Activated T-cell treated with anti-CD3 and anti-CD28 coated beads, Interleukin-2, amount 50 U/mL, for 48 hours (primary cell): ENCODE results near the gene CISD2.
"Not testable (repeated sequence)": the region's sequence is repeated elsewhere in the genome, so short reads cannot be mapped to it uniquely, and the experiment has no call there.

Experiments
- DNase-seq, 2 experiments: peaks; one replicate each; pipeline ENCODE4 v3.0.0-alpha.2; 2020

Gene CISD2

GRCh38 chr4:102935716-102936115 is 66.9 kb downstream of the CISD2 start:
- no peak for DNase-seq

- DNase-seq: not testable (repeated sequence)
Measured at GRCh38 chr4:102938063-102938462, 69.3 kb downstream of the CISD2 start.
